Measurements from ENCODE around the gene LSP1.

The LSP1 gene

DNA sequence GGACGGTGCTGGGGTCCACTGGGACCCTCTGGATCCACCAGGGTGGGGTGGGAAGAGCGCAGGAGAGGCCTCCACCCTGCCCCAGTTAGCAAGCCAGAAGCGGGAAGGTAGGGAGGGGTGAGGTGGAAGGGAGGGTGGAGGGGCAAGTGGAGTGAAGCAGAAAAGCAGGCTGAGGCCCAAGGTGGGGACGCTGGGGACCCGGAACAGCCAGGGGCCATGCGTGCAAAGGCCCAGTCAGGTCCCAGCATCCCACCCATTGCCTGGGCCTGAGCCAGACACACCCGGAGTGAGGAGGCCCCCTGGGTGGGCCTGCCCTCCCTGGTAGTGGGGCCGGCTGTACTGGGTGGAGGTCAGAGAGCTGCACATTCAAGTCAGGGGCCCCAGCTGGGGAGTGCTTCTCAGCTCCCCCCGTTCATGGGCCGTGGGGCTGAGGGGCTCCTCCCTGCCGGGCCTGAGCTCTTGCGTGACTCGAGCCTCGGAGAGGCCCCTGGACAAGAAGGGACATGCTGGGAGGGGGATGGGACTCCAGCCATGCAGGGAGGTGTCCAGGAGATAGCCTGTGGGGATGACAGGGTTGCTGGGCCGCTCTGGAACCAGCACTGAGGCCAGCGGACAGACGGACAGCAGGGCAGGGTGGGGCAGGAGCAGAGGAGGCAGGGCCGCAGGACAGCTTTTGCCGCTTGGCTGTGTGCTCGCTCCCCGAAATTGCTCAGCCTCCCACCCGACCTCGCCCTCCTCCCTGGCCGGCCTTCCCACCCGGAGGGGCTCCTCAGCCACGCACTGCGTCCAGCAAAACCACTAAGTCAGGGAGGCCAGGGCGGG is 74.4 kb downstream of the LSP1 start:
- Mint-ChIP-seq H3K36me3 (ENCODE audit: low read depth) (no peaks in the 10 kb centered on the region), H3K9me3 (no peaks in the 10 kb centered on the region), H3K27me3 (no peaks in the 10 kb centered on the region), H3K4me1 (ENCODE audit: low read depth) (peaks cover 5% of the 10 kb centered on the region), H3K27ac (no peak overlapping the region), H3K4me3 (no peak overlapping the region)
- DNase-seq = no peak

DNA sequence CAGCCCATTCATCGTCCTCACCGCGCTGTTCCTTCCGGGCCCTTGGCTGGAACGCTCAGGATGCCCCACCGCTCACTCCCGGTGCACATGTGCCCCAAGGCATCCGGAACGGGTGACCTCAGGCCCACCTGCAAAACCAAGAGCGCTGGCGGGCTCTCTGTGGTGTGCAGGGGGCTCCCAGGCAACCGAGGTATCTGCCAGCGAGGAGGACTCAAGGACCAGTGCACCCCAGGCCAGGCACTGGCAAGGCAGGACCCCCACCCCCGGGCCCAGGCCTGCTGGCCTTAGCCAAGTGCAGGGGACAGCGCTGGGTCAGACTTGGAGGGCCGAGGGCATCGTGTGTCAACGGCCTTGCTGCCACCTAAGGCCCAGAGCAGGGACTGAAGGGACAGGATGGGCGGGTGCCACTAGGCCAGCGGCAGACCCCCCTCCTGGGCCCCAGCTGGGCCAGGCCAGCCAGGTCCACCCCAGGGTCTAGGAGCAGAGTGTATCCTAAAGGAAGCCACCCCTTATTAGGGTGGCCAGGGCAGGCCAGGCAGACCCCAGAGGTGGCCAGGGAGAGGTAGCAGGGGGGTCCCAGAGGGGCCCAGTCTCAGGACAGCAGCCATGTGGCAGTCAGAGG is 75.1 kb downstream of the LSP1 start:
- H3K9me3 Mint-ChIP-seq = no peaks in the 10 kb centered on the region
- H3K4me3 Mint-ChIP-seq = no peak overlapping the region
- H3K27ac Mint-ChIP-seq = no peak overlapping the region
- H3K36me3 Mint-ChIP-seq (ENCODE audit: low read depth) = no peaks in the 10 kb centered on the region
- no peak for DNase-seq
- H3K4me1 Mint-ChIP-seq (ENCODE audit: low read depth) = peaks cover 5% of the 10 kb centered on the region
- no peaks in the 10 kb centered on the region for H3K27me3 Mint-ChIP-seq

DNA sequence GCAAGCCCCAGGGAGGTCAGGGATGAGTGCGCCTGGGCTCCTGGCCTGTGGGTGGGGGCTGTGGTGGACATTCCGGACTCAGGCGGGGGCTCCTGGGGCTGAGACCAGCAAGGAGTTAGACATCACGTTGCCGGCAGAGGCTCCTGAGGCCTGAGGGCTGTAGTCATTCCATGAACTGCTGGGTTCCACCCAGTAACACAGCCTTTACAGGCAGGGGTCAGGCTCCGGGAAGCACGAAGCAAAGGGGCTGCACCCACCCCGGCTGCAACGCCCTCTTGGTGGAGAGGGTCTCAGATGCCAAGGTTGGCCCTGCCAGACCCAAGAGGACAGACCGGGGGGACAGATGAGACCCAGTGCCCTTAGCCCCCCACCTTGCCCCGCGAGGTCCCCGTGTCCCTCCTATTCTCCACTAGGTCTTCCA is 75.6 kb downstream of the LSP1 start:
- Mint-ChIP-seq H3K4me3 (no peak overlapping the region), H3K27ac (no peak overlapping the region), H3K36me3 (ENCODE audit: low read depth) (no peaks in the 10 kb centered on the region), H3K4me1 (ENCODE audit: low read depth) (peaks cover 5% of the 10 kb centered on the region), H3K27me3 (no peaks in the 10 kb centered on the region), H3K9me3 (no peaks in the 10 kb centered on the region)
- no peak for DNase-seq

DNA sequence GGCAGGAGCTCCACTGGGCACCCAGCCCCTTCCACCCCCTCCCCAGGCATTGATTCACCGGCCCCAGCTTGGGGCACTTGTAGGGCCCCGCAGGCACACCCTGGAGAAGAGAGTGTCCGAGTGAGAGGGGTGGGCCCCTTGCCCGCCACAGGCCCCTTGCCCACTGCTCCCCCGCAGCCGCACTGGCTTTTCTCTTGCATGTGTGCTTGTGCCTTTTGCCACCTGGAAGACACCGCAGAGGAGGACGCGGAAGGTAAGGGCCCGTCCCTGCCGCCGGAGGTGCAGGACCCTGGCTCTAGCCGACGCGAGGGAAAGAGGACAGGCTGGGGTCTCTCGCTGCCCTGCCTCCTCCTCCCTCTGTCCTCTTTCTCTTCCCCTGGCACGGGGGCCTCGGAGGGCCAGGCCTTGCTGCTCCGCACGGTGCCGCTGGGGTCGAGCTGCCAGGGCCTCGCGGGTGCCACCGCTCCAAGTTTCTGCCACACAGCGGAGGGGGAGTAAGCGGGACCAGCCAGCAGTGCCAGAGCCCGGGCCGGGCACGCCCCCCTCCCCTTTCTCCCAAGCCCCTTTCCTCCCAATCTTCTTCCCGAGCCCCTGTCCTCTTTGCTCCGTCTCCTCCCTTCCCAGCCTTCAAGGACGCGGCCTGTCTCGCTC is 76.1 kb downstream of the LSP1 start:
- Mint-ChIP-seq H3K9me3 (no peaks in the 10 kb centered on the region), H3K4me3 (no peak overlapping the region), H3K4me1 (ENCODE audit: low read depth) (peaks cover 5% of the 10 kb centered on the region), H3K27me3 (no peaks in the 10 kb centered on the region), H3K36me3 (ENCODE audit: low read depth) (no peaks in the 10 kb centered on the region), H3K27ac (no peak overlapping the region)
- no peak for DNase-seq

DNA sequence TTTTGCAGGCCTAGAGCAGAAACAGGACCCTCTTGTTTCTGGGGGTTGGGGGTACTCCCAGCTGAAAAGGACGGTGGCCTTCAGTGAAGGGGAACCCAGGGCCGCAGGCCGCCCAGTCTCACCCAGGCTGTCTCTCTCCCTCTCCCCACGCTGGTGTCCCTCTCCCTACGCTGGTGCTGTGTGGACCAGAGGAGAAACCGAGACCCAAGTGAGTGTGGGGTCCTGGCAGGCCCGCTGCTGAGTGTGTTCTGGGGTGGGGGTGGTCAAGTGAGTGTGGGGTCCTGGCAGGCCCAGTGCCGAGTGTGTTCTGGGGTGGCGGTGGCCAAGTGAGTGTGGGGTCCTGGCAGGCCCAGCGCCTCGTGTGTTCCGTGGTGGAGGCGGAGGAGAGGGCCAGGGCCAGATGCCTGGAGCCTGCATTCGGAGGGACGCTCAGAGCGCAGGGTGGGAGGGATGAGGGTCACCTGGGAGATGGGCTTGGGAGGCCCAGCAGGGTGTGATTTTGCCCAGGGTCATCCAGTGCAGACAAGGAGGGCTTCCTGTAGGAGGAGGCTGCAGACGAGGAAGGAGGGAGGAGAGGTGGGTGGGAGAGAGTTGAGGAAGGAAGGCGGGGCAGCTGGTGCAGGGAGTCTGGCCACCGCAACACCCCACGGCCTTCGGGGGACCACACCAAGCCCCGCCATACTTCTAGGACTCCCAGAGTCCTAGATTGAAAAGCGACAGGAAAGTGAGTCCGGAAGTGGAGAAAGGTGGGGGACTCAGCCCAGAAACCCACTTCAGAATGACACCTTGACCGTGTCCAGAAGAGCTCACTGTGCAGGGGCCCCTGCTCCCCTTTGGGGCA is 77.0 kb downstream of the LSP1 start:
- peaks cover 5% of the 10 kb centered on the region for H3K4me1 Mint-ChIP-seq (ENCODE audit: low read depth)
- no peak for DNase-seq
- no peak overlapping the region for H3K4me3 Mint-ChIP-seq
- H3K9me3 Mint-ChIP-seq = no peaks in the 10 kb centered on the region
- no peaks in the 10 kb centered on the region for H3K27me3 Mint-ChIP-seq
- no peaks in the 10 kb centered on the region for H3K36me3 Mint-ChIP-seq (ENCODE audit: low read depth)
- H3K27ac Mint-ChIP-seq = no peak overlapping the region

DNA sequence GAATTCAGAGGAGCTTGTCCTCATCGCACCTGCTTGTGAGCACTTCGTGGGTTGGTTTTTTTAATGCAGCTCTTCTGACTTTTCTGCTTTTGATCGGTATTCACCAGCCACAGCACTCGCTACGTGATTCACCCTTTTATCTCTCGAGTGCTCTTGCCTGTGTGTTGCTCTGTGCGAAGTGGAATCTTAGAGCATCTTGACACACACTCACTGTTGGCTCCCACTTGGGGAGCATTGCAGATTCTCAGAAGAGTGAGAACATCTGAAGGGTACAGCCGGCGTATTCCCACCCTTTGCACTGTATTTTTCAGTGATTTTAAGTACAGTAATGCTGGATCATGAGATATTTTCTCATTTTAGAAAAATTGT is 77.6 kb downstream of the LSP1 start:
- H3K4me3 Mint-ChIP-seq = no peak overlapping the region
- H3K27me3 Mint-ChIP-seq = no peaks in the 10 kb centered on the region
- no peak overlapping the region for H3K27ac Mint-ChIP-seq
- no peaks in the 10 kb centered on the region for H3K36me3 Mint-ChIP-seq (ENCODE audit: low read depth)
- peaks cover 5% of the 10 kb centered on the region for H3K4me1 Mint-ChIP-seq (ENCODE audit: low read depth)
- no peak for DNase-seq
- H3K9me3 Mint-ChIP-seq = no peaks in the 10 kb centered on the region

DNA sequence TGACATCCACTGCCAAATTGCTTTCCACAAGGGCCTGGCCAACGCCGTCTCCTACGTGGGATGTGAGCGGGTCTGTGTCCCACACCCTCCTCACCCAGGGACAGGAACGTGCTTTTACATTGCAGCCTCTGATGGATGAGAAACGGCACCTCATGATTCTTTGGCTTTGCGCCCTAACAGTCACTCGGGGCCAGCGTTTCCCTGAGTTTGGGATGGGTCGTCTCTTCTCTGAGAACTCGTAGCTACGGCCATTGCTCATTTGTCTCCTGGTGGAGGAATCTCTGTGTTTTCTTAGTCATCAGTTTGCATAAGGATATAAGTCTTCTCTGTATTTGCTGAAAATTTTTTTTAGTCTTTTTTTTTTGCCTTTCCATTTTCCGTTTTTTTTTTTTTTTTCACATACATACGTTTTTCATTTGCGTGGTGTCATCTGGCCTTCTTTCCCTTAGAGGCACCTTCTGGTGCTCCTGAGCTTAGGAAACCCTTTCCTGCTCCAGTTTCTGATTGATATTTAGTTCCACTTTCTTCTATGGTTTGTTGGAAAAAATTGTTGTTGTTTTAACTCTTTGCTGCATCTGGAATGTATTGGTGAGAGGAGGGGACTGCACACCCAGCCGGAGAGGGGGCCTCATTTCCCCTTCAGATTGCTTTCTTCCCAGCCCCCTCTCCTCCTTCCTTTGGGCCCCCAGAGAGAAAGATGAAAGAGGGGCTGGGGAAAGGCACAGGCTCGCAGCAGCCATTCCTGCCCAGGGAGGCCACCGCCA is 78.6 kb downstream of the LSP1 start:
- Mint-ChIP-seq H3K4me3 (no peak overlapping the region), H3K27me3 (no peaks in the 10 kb centered on the region), H3K9me3 (no peaks in the 10 kb centered on the region), H3K27ac (no peak overlapping the region), H3K36me3 (ENCODE audit: low read depth) (no peaks in the 10 kb centered on the region), H3K4me1 (ENCODE audit: low read depth) (peaks cover 5% of the 10 kb centered on the region)
- no peak for DNase-seq

DNA sequence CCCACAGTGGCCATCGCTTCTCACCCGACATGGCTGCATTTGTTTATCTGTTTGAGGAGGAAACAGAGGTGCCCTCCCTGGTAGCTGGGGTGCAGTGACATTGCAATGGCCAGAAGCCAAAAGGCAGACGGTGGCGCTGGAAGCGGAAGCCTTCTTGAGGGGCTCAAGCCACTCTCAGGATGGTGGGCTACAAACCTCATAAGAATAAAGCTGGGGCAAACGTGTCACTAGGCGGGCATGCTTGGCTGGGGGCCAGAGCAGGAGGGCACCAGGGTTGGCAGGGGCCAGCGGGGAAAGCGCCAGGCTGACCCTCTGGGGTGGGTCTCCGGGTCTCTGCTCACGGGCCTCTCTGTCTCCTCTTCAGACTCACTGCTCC is 79.2 kb downstream of the LSP1 start:
- Mint-ChIP-seq H3K36me3 (ENCODE audit: low read depth) (no peaks in the 10 kb centered on the region), H3K4me1 (ENCODE audit: low read depth) (peaks cover 5% of the 10 kb centered on the region), H3K27me3 (no peaks in the 10 kb centered on the region), H3K27ac (no peak overlapping the region), H3K9me3 (no peaks in the 10 kb centered on the region), H3K4me3 (no peak overlapping the region)
- DNase-seq = no peak

DNA sequence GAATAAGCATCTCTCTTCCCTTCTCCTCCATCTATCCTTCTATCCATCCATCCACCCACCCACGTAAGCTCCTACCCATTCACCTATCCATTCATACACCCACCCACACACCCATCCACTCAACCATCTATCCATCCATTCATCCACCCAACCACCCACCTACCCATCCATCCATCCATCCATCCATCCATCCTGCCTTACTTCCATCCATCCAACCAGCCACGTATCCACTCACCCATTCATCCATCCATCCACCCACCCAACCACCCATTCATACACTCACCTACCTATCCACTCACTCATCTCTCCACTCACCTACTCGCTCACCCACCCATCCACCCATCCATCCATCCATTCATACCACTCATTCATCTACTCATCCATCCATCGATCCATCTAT is 79.8 kb downstream of the LSP1 start:
- Mint-ChIP-seq H3K4me3 (no peak overlapping the region), H3K27me3 (no peaks in the 10 kb centered on the region), H3K36me3 (ENCODE audit: low read depth) (no peaks in the 10 kb centered on the region), H3K4me1 (ENCODE audit: low read depth) (peaks cover 5% of the 10 kb centered on the region), H3K27ac (no peak overlapping the region), H3K9me3 (no peaks in the 10 kb centered on the region)
- DNase-seq = no peak

DNA sequence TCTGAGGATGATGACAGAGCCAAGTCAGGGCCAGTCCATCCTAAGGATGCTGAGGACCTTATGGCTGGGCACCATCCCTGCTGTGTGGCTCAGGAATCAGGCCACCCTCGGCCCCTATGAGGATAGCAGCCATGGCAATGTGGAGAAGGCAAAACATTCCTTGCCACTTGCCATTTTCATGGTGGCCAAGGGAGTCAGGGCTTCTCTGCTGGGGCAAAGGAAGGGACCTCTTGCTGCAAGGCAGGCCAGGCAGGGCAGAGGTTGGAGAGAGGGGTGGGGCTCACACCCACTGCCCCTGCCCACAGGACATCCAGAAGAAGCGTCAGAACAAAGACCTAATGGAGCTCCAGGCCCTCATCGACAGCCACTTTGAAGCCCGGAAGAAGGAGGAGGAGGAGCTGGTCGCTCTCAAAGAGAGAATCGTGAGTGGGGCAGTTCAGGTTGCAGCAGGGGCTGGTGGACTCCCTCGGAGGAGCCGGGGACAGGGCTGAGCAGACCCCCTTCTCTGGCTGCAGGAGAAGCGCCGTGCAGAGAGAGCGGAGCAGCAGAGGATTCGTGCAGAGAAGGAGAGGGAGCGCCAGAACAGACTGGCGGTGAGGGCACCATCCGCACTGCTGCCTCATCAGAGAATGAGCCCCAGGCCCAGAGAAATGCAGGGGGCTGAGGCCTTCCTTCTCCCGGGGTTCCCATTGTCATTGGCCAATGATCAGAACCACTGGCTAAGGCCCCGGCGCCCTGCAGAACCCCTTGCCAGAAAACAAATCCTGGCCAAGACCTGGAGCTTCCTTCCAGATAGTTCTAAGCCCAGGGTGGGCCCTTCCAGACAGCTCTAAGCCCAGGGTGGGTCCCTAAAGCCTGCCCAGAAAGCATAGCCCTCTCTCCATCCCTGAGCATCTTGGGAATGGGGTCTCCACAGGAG is 80.8 kb downstream of the LSP1 start:
- Mint-ChIP-seq H3K4me3 (no peak overlapping the region), H3K4me1 (ENCODE audit: low read depth) (peaks cover 5% of the 10 kb centered on the region), H3K9me3 (no peaks in the 10 kb centered on the region), H3K36me3 (ENCODE audit: low read depth) (no peaks in the 10 kb centered on the region), H3K27ac (no peak overlapping the region), H3K27me3 (no peaks in the 10 kb centered on the region)
- no peak for DNase-seq

DNA sequence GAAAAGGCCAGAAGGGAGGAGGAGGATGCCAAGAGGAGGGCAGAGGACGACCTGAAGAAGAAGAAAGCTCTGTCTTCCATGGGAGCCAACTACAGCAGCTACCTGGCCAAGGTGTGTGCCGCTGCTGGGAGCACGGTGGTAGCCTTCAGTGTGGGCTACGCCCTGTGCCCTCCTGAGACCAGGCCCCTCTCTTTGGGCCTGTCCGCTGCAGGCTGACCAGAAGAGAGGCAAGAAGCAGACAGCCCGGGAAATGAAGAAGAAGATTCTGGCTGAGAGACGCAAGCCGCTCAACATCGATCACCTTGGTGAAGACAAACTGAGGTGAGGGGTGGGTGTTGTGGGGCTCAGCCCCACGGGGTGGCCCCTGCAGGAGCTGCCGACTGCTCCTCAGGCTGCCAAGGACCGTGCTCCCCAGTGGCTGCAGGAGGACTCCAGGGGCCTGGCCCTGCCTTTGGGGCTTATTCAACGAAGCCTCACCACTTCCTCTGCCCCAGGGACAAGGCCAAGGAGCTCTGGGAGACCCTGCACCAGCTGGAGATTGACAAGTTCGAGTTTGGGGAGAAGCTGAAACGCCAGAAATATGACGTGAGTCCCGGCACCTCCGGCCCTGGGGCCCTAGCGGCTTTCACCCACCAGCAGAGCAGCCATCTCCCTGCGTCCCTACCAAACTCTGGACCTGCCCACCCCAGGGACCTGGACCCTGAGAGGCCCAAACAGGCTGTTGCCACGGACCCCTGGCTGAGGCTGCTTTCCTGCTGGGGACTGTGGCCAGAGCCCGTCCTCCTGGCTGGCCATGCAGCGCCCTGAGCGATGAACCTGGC is 81.7 kb downstream of the LSP1 start:
- no peak for DNase-seq
- H3K4me3 Mint-ChIP-seq = no peak overlapping the region
- no peaks in the 10 kb centered on the region for H3K9me3 Mint-ChIP-seq
- no peak overlapping the region for H3K27ac Mint-ChIP-seq
- H3K4me1 Mint-ChIP-seq (ENCODE audit: low read depth) = peaks cover 9% of the 10 kb centered on the region
- no peaks in the 10 kb centered on the region for H3K36me3 Mint-ChIP-seq (ENCODE audit: low read depth)
- no peaks in the 10 kb centered on the region for H3K27me3 Mint-ChIP-seq

DNA sequence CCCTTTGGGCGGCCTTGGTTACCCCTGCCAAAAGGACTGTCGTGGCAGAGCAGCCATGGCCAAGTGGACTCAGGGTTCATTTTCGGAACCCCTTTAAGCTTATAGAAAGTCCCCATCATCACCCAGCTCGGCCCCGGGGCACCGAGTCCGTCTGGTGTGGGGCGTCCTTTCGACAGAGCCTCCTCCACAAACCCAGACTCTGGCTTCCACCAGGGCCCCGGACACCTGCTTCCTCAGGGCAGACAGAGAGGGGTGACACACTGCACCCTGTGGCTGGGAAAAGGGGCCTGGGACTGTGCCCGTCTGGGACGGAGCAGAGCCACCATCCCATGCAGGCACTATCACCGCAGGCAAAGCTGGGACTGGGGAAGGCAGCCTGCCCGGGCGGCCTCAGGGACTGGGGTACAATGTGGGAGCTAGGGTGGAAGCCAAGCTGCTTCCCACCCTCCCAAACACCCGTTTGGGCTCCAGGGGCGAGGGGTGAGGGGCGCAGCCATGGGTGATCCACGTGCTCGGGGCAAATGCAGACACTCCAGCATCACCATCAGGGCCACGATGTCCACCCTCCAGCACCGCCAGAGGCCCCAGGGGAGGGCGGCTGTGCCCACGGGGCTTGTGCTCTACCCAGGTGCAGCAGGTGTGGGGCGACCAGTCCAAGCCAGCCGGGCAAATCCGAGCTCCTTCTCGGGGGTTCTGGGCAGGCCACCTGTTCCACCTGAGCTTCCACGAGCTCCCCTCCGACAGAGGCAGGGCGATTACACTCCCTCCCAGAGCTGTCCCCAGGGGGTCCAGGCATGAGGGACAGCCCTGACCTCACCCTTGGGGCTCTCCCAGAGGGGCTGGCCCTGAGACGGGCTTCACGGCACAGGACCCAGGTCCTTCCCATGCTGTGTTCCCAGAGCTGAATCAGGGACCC is 82.5 kb downstream of the LSP1 start:
- Mint-ChIP-seq H3K9me3 (no peaks in the 10 kb centered on the region), H3K27me3 (no peaks in the 10 kb centered on the region), H3K4me1 (ENCODE audit: low read depth) (peaks cover 9% of the 10 kb centered on the region), H3K4me3 (no peak overlapping the region), H3K36me3 (ENCODE audit: low read depth) (no peaks in the 10 kb centered on the region), H3K27ac (no peak overlapping the region)
- DNase-seq = no peak
